NT2/D1 (cell line): ENCODE data around the gene MLNR.

Source experiments
- DNase-seq: peaks from one replicate; pipeline ENCODE4 v3.0.0-alpha.2; 2011; ENCODE audit warnings: low read depth, low spot score
- H3K27me3 ChIP-seq: 2 replicates; pipeline ENCODE4 v1.6.0; 2011; ENCODE audit warnings: mild to moderate bottlenecking; ENCODE audit not compliant: insufficient read length, insufficient read depth
- H3K36me3 ChIP-seq: 2 replicates; pipeline ENCODE4 v1.6.1; 2011; ENCODE audit warnings: mild to moderate bottlenecking, low read length, mixed read lengths; ENCODE audit not compliant: insufficient read depth, insufficient read length
- H3K4me1 ChIP-seq: 2 replicates; pipeline ENCODE4 v1.5.1; 2011; ENCODE audit not compliant: insufficient read depth, insufficient read length
- H3K4me3 ChIP-seq: 2 replicates; pipeline ENCODE4 v1.5.1; 2011; ENCODE audit warnings: low read depth; ENCODE audit not compliant: insufficient read length
- H3K9ac ChIP-seq: 2 replicates; pipeline ENCODE4 v1.6.0; 2011; ENCODE audit warnings: low read depth; ENCODE audit not compliant: insufficient read length
- H3K9me3 ChIP-seq: 2 replicates; pipeline ENCODE4 v1.5.1; 2011; ENCODE audit warnings: mild to moderate bottlenecking, low read length; ENCODE audit not compliant: insufficient read depth
- SUZ12 ChIP-seq: IDR thresholded peaks from 2 replicates; pipeline ENCODE4 v1.6.1; 2011; ENCODE audit not compliant: insufficient read length, insufficient read depth; ENCODE audit errors: extremely low read depth
- YY1 ChIP-seq: IDR thresholded peaks from 2 replicates; pipeline ENCODE4 v1.6.1; 2011; ENCODE audit not compliant: insufficient read length, insufficient read depth
- ZNF274 ChIP-seq: IDR thresholded peaks from 2 replicates; pipeline ENCODE4 v1.6.1; 2011; ENCODE audit warnings: mild to moderate bottlenecking, low read depth, low read length

Gene MLNR

DNA sequence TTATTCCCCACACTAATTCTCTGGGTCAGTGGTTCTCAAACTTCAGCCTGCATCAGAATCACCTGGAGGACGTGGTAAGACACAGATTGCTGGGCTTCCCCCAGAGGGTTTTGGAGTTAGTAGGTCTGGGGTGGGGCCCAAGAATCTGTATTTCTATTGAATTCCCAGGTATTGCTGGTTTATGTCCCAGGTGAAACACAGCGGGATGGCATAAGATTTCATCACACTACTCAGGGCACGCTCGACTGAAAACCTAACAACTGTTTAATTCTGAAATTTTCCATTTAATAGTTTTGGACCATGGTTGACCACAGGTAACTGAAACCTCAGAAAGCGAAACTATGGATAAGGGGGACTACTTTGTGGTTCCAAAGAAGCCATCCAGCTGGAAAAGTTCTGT, 6.5 kb downstream of the MLNR start:
- H3K4me1 ChIP-seq, result no peaks in the 10 kb centered on the region
- H3K4me3 ChIP-seq, result no peak overlapping the region
- no peaks in the 10 kb centered on the region for H3K36me3 ChIP-seq
- H3K9ac ChIP-seq, result no peak overlapping the region
- H3K9me3 ChIP-seq, result no peaks in the 10 kb centered on the region
- H3K27me3 ChIP-seq, result peaks cover 8% of the 10 kb centered on the region
- TF ChIP-seq SUZ12, result no peak
- TF ChIP-seq ZNF274, result no peak
- no peak for TF ChIP-seq YY1
- DNase-seq, result no peak

DNA sequence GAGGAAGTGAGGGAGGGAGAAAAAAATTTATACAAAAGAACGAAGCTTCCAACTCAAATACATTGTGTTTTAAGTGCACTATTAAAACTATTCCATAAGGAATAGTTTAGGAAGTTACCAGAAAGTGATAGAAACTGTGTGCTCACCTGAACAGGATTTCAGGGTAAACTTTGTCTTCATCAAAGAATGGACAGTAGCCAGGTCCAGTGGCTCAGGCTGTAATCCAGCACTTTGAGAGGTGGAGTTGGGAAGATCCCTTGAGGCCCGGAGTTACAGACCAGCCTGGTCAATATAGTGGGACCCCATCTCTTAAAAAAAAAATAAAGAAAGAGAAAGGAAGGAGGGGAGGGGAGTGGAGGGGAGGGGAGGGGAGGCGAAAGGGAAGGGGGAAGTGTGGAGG, 14.6 kb downstream of the MLNR start:
- Histone ChIP-seq H3K27me3 (no peaks in the 10 kb centered on the region), H3K4me3 (no peak overlapping the region), H3K4me1 (no peaks in the 10 kb centered on the region), H3K9ac (no peak overlapping the region), H3K9me3 (no peaks in the 10 kb centered on the region), H3K36me3 (no peaks in the 10 kb centered on the region)
- DNase-seq, result no peak
- TF ChIP-seq ZNF274 (no peak), YY1 (no peak), SUZ12 (no peak)

DNA sequence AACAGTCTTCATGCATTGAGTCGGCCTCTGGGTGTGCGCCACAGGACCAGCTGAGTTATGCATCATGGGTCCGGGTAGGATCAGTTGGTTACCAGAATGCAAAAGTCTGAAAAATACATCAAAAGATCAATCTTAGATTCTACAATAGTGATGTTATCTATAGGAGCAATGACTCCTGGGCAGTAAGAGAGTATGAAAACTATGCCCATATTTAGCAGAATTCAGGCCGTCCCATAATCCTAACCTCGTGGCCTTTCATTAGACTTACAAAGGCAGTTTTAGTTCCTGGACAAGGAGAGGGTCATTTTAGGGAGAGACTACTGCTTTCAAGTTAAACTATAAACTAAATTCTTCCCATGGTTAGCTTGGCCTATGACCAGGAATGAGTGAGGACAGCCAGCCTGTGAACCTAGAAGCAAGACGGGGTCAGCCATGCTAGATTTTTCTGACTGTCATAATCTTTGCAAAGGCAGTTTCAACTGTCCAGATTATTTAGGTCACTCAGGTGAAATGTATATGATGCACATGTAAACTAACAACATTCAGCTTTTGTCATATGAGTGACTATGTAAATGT, 15.8 kb downstream of the MLNR start:
- Histone ChIP-seq H3K27me3 (no peaks in the 10 kb centered on the region), H3K36me3 (no peaks in the 10 kb centered on the region), H3K9me3 (no peaks in the 10 kb centered on the region), H3K9ac (no peak overlapping the region), H3K4me3 (no peak overlapping the region), H3K4me1 (no peaks in the 10 kb centered on the region)
- DNase-seq, result no peak
- TF ChIP-seq SUZ12, result no peak
- TF ChIP-seq ZNF274, result no peak
- no peak for TF ChIP-seq YY1

DNA sequence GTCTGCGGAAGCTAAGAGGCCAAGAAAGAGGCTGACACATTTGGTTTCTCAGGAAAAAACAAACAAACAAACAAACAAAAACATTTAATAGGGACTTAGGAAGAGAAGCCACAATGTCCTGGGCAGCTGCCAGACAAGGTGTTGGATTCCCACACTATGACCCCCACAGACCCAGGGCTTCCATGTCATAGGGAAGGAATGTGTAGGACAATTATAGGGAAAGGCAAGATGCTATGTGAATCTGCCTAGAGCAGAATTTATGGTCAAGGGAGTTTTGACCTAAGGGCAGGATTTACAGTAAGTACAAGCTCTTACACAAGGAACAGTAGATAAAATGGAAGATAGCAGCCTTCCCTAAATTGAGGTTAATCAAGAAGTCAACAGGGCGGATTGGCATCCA, 18.5 kb downstream of the MLNR start:
- no peaks in the 10 kb centered on the region for H3K36me3 ChIP-seq
- no peak overlapping the region for H3K9ac ChIP-seq
- no peaks in the 10 kb centered on the region for H3K27me3 ChIP-seq
- no peak overlapping the region for H3K4me3 ChIP-seq
- no peaks in the 10 kb centered on the region for H3K4me1 ChIP-seq
- TF ChIP-seq YY1, result no peak
- TF ChIP-seq ZNF274, result no peak
- no peak for TF ChIP-seq SUZ12
- H3K9me3 ChIP-seq, result no peaks in the 10 kb centered on the region
- no peak for DNase-seq

DNA sequence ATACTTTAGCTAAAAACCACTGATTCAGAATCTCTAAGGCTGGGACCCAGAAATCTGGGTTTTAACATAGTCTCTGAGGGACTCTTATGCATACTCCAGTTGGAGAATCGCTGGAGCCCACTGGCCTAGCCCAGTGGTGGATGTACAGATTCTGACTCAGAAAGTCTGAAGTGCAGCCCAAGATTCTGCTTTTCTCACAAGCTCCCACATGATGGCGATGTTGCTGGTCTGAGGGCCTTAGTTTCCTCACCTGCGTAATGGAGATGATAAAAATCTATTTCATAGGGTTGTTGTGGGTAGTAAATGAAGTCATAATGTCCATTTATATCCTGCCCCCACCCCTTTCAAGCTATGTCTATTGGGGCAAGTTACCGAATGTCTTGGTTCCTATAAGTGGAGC, 19.9 kb downstream of the MLNR start:
- no peak for DNase-seq
- no peaks in the 10 kb centered on the region for H3K4me1 ChIP-seq
- no peaks in the 10 kb centered on the region for H3K9me3 ChIP-seq
- H3K9ac ChIP-seq, result no peak overlapping the region
- H3K4me3 ChIP-seq, result no peak overlapping the region
- TF ChIP-seq YY1, result no peak
- no peak for TF ChIP-seq SUZ12
- no peak for TF ChIP-seq ZNF274
- no peaks in the 10 kb centered on the region for H3K27me3 ChIP-seq
- no peaks in the 10 kb centered on the region for H3K36me3 ChIP-seq

DNA sequence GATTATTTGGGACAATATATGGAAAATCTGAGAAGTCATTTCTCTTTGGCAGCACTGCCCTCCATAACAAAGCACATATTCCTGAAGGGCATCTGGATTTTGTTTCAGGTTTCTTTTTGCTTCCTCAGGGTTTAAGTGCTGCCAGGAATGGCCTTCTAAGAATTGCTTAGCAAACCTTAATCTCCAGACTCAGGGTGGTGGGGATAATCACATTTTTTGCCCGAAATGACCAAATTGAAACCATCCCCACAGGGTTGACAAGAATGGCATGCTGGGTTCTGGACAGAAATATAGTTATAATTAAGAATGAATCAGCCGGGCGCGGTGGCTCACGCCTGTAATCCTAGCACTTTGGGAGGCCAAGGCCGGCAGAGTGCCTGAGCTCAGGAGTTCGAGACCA, 21.2 kb downstream of the MLNR start:
- DNase-seq, result no peak
- Histone ChIP-seq H3K27me3 (no peaks in the 10 kb centered on the region), H3K9me3 (no peaks in the 10 kb centered on the region), H3K4me3 (no peak overlapping the region), H3K9ac (no peak overlapping the region), H3K36me3 (no peaks in the 10 kb centered on the region), H3K4me1 (no peaks in the 10 kb centered on the region)
- no peak for TF ChIP-seq YY1
- no peak for TF ChIP-seq ZNF274
- TF ChIP-seq SUZ12, result no peak

DNA sequence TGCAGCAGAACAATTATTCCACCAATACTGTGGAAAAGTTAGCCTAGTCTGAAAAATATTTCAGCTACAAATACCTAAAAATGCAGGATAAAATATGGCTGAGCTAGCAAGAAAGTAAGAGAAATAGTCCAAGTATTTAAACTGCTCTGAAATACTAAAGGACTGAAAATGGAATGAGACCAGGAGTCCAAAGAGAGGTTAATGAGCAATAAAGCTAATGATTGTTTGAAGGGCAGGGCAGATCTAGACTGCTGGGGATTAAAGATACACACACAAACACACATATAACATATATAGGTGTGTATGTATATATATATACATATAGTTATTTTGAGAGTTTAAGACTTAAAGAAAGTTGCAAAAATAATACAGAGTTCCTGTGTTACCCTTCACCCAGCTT, 25.0 kb downstream of the MLNR start:
- no peak for DNase-seq
- no peak overlapping the region for H3K4me3 ChIP-seq
- no peaks in the 10 kb centered on the region for H3K36me3 ChIP-seq
- no peaks in the 10 kb centered on the region for H3K4me1 ChIP-seq
- H3K9me3 ChIP-seq, result no peaks in the 10 kb centered on the region
- no peak overlapping the region for H3K9ac ChIP-seq
- TF ChIP-seq YY1, result no peak
- no peak for TF ChIP-seq ZNF274
- TF ChIP-seq SUZ12, result no peak
- no peaks in the 10 kb centered on the region for H3K27me3 ChIP-seq
